H9 (cell line): ENCODE measurements around the gene MARS1. TPM values are rescaled to one million over a fixed set of nuclear protein-coding genes. Genes with fewer than 3 reads are reported as not detected.

Source experiments
- DNase-seq: peaks from one replicate; pipeline ENCODE4 v3.0.0-alpha.2; 2017
- H2AFZ ChIP-seq: one replicate; pipeline ENCODE4 v1.6.1; 2013; ENCODE audit warnings: mild to moderate bottlenecking, low read length, control low read depth, moderate library complexity
- H2AK5ac ChIP-seq: 2 replicates; pipeline ENCODE4 v1.6.1; 2013; ENCODE audit warnings: low read length, control low read depth, mixed read lengths; ENCODE audit not compliant: insufficient read length
- H2BK120ac ChIP-seq: one replicate; pipeline ENCODE4 v1.6.1; 2013; ENCODE audit warnings: low read depth, mild to moderate bottlenecking, low read length, control low read depth, inconsistent platforms; ENCODE audit not compliant: poor library complexity, severe bottlenecking
- H2BK12ac ChIP-seq: 2 replicates; pipeline ENCODE4 v1.6.1; 2013; ENCODE audit warnings: low read length, control low read depth, mixed read lengths, low read depth; ENCODE audit not compliant: insufficient read length
- H2BK15ac ChIP-seq: 2 replicates; pipeline ENCODE4 v1.6.1; 2013; ENCODE audit warnings: low read depth, low read length, control low read depth
- H2BK20ac ChIP-seq: one replicate; pipeline ENCODE4 v1.6.1; 2013; ENCODE audit warnings: low read depth, mild to moderate bottlenecking, low read length, control low read depth, inconsistent platforms; ENCODE audit not compliant: poor library complexity, severe bottlenecking
- H2BK5ac ChIP-seq: 2 replicates; pipeline ENCODE4 v1.6.1; 2013; ENCODE audit warnings: low read length, control low read depth, mixed read lengths; ENCODE audit not compliant: insufficient read length
- H3K14ac ChIP-seq: 2 replicates; pipeline ENCODE4 v1.6.1; 2013; ENCODE audit warnings: low read length, control low read depth; ENCODE audit not compliant: insufficient read depth
- H3K18ac ChIP-seq: 2 replicates; pipeline ENCODE4 v1.6.1; 2013; ENCODE audit warnings: low read depth, mild to moderate bottlenecking, mixed read lengths, low read length, control low read depth; ENCODE audit not compliant: insufficient read length
- H3K23ac ChIP-seq: 2 replicates; pipeline ENCODE4 v1.6.1; 2013; ENCODE audit warnings: low read length, control low read depth, mixed read lengths, low read depth; ENCODE audit not compliant: insufficient read length
- H3K23me2 ChIP-seq: 2 replicates; pipeline ENCODE4 v1.6.1; 2013; ENCODE audit warnings: low read depth, mild to moderate bottlenecking, mixed read lengths, low read length, control low read depth; ENCODE audit not compliant: insufficient read length, poor library complexity, severe bottlenecking
- H3K27ac ChIP-seq: 2 replicates; pipeline ENCODE4 v1.5.1; 2013; ENCODE audit warnings: low read length, control low read depth, mixed read lengths, low read depth; ENCODE audit not compliant: insufficient read length
- H3K27me3 ChIP-seq: 2 replicates; pipeline ENCODE4 v1.6.1; 2013; ENCODE audit warnings: low read length, control low read depth, inconsistent platforms; ENCODE audit not compliant: insufficient read depth
- H3K4ac ChIP-seq: 2 replicates; pipeline ENCODE4 v1.6.1; 2013; ENCODE audit warnings: low read depth, mild to moderate bottlenecking, control low read depth, inconsistent platforms, low read length, moderate library complexity
- H3K4me1 ChIP-seq: 2 replicates; pipeline ENCODE4 v1.6.1; 2013; ENCODE audit warnings: low read length, control low read depth, inconsistent platforms; ENCODE audit not compliant: insufficient read depth
- H3K4me2 ChIP-seq: 2 replicates; pipeline ENCODE4 v1.6.1; 2013; ENCODE audit warnings: low read length, control low read depth, mixed read lengths; ENCODE audit not compliant: insufficient read length, insufficient read depth
- H3K56ac ChIP-seq: 2 replicates; pipeline ENCODE4 v1.6.1; 2013; ENCODE audit warnings: low read depth, mild to moderate bottlenecking, mixed read lengths, low read length, control low read depth; ENCODE audit not compliant: insufficient read length
- H3K79me1 ChIP-seq: 2 replicates; pipeline ENCODE4 v1.6.1; 2013; ENCODE audit warnings: low read depth, mild to moderate bottlenecking, moderate library complexity, low read length, control low read depth, inconsistent platforms; ENCODE audit not compliant: insufficient read depth, poor library complexity, severe bottlenecking
- H3K79me2 ChIP-seq: 2 replicates; pipeline ENCODE4 v1.6.1; 2013; ENCODE audit warnings: low read length, control low read depth, inconsistent platforms; ENCODE audit not compliant: insufficient read depth
- H3K9ac ChIP-seq: 2 replicates; pipeline ENCODE4 v1.6.1; 2013; ENCODE audit warnings: low read length, control low read depth, mixed read lengths; ENCODE audit not compliant: insufficient read length; ENCODE audit errors: extremely low read depth
- H3K9me3 ChIP-seq: one replicate; pipeline ENCODE4 v1.6.1; 2013; ENCODE audit warnings: low read depth, low read length, inconsistent platforms; ENCODE audit not compliant: control insufficient read depth
- H3T11ph ChIP-seq: one replicate; pipeline ENCODE4 v1.6.1; 2013; ENCODE audit warnings: mild to moderate bottlenecking, low read length, control low read depth, inconsistent platforms
- H4K20me1 ChIP-seq: one replicate; pipeline ENCODE4 v1.6.1; 2013; ENCODE audit not compliant: control insufficient read depth, insufficient read length, insufficient read depth
- H4K5ac ChIP-seq: 2 replicates; pipeline ENCODE4 v1.6.1; 2013; ENCODE audit warnings: low read depth, mild to moderate bottlenecking, mixed read lengths, low read length, control low read depth; ENCODE audit not compliant: insufficient read length
- H4K8ac ChIP-seq: replicated peaks from 2 replicates; pipeline ENCODE4 v1.6.1; 2013; ENCODE audit warnings: low read length, control low read depth, mixed read lengths, low read depth; ENCODE audit not compliant: insufficient read length
- H4K91ac ChIP-seq: 2 replicates; pipeline ENCODE4 v1.6.1; 2013; ENCODE audit warnings: low read depth, mild to moderate bottlenecking, moderate library complexity, mixed read lengths, low read length, control low read depth; ENCODE audit not compliant: insufficient read length
- H3K27ac Mint-ChIP-seq, 3 experiments: 2 replicates in 2 of 3; 3 replicates in 1 of 3; pipeline ENCODE4 v1.8.0; 2020 to 2021; ENCODE audit warnings: mixed read lengths in 3 of 3, mild to moderate bottlenecking in 1 of 3, moderate library complexity in 1 of 3
- H3K27me3 Mint-ChIP-seq: 2 replicates; pipeline ENCODE4 v1.8.0; 2021; ENCODE audit warnings: low read depth, mild to moderate bottlenecking, moderate library complexity, mixed read lengths
- H3K36me3 Mint-ChIP-seq, 3 experiments: 2 replicates in 2 of 3; 3 replicates in 1 of 3; pipeline ENCODE4 v1.8.0; 2020 to 2021; ENCODE audit warnings: low read depth in 3 of 3, mixed read lengths in 3 of 3; ENCODE audit not compliant: insufficient read depth in 1 of 3
- H3K4me1 Mint-ChIP-seq, 2 experiments: 2 replicates each; pipeline ENCODE4 v1.8.0; 2020; ENCODE audit warnings: mixed read lengths in 2 of 2
- H3K4me3 Mint-ChIP-seq, 2 experiments: 2 replicates in 1 of 2; 3 replicates in 1 of 2; pipeline ENCODE4 v1.8.0; 2020 to 2021; ENCODE audit warnings: mild to moderate bottlenecking in 2 of 2, mixed read lengths in 2 of 2, moderate library complexity in 1 of 2
- H3K9me3 Mint-ChIP-seq, 2 experiments: 2 replicates in 1 of 2; 3 replicates in 1 of 2; pipeline ENCODE4 v1.8.0; 2020; ENCODE audit warnings: mild to moderate bottlenecking in 2 of 2, mixed read lengths in 2 of 2, moderate library complexity in 1 of 2
- WGBS: extraction: QIAGEN DNeasy Blood & Tissue Kit; methylation state at CpG from one replicate; pipeline ENCODE4 v1.1.7; 2013; ENCODE audit warnings: missing lambda C conversion rate, low lambda C conversion rate, mixed read lengths; ENCODE audit not compliant: insufficient read length; ENCODE audit errors: extremely low coverage; 5-methylcytosine and 5-hydroxymethylcytosine counted together
- total RNA-seq: library from RNA; stranded (reverse); gene quantifications from 2 replicates; pipeline ENCODE4 v1.2.1, GENCODE V29; 2021
- TF ChIP-seq, protein P1 (sequence below): fragments of 200-600 bp; sonication (generic); conservative IDR thresholded peaks from 3 replicates; pipeline ENCODE4 v1.8.0; 2021; ENCODE audit warnings: antibody characterized with exemption, mild to moderate bottlenecking

Gene MARS1
- total RNA-seq, 1 experiment from 2014 or later, result 368 TPM

DNA sequence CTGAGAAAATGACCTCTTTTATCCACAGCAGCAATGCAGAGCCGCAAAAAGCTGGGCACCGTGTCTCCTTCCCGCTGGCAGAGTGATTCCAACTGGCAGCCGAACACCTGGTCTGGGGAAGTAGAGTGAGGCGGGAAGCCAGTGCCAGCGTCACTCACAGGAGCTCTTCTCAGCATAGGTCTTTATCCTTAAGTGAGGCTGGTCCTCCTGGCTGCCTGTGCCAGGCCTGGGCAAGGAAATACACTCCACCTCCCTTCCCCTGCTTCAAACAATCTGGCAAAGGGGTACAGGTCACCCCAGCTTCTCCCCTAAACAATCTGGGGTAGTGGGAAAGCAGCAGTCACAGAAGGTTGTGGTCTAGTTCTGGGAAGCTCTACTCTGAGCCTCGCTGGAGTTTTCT is 13.0 kb upstream of the MARS1 start:
- H3K27me3 ChIP-seq, result peaks cover 37% of the 10 kb centered on the region

More for the DNA sequence above, 13.0 kb upstream of the MARS1 start:
- H4K5ac ChIP-seq, result no peak overlapping the region
- H3K4me3 Mint-ChIP-seq, result peak overlapping the region in 1 of 2 experiments; percentile 80; a peak in 3 of 5 replicates
- no peaks in the 10 kb centered on the region; the same call in 1 of the 2 replicates for H3K4me1 ChIP-seq
- H3K27ac ChIP-seq, result no peak overlapping the region
- no peak overlapping the region for H3K18ac ChIP-seq
- H3K27ac Mint-ChIP-seq, result no peak overlapping the region
- H2BK120ac ChIP-seq, result no peak overlapping the region
- no peaks in the 10 kb centered on the region for H3K9me3 ChIP-seq
- no peak for DNase-seq
- TF ChIP-seq, protein P1, sequence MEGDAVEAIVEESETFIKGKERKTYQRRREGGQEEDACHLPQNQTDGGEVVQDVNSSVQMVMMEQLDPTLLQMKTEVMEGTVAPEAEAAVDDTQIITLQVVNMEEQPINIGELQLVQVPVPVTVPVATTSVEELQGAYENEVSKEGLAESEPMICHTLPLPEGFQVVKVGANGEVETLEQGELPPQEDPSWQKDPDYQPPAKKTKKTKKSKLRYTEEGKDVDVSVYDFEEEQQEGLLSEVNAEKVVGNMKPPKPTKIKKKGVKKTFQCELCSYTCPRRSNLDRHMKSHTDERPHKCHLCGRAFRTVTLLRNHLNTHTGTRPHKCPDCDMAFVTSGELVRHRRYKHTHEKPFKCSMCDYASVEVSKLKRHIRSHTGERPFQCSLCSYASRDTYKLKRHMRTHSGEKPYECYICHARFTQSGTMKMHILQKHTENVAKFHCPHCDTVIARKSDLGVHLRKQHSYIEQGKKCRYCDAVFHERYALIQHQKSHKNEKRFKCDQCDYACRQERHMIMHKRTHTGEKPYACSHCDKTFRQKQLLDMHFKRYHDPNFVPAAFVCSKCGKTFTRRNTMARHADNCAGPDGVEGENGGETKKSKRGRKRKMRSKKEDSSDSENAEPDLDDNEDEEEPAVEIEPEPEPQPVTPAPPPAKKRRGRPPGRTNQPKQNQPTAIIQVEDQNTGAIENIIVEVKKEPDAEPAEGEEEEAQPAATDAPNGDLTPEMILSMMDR, result no peak
- H3K4me1 Mint-ChIP-seq, result peaks cover 21 to 22% of the 10 kb centered on the region in 2 experiments
- H3T11ph ChIP-seq, result no peak overlapping the region
- H3K9ac ChIP-seq, result no peak overlapping the region
- no peaks in the 10 kb centered on the region for H3K9me3 Mint-ChIP-seq
- peaks cover 82% of the 10 kb centered on the region for H3K27me3 Mint-ChIP-seq
- no peak overlapping the region for H4K8ac ChIP-seq
- no peak overlapping the region for H3K23ac ChIP-seq
- H2BK5ac ChIP-seq, result no peak overlapping the region
- H3K14ac ChIP-seq, result no peak overlapping the region
- peaks cover 3% of the 10 kb centered on the region for H4K20me1 ChIP-seq
- H2BK12ac ChIP-seq, result no peak overlapping the region
- H3K4me2 ChIP-seq, result peak overlapping the region; percentile 62
- no peak overlapping the region for H2BK20ac ChIP-seq
- no peak overlapping the region for H2AFZ ChIP-seq
- H3K79me1 ChIP-seq, result no peaks in the 10 kb centered on the region
- no peak overlapping the region for H3K4ac ChIP-seq
- no peak overlapping the region for H4K91ac ChIP-seq
- H3K36me3 Mint-ChIP-seq, result no peaks in the 10 kb centered on the region; a peak in 2 of 7 replicates
- no peak overlapping the region for H3K56ac ChIP-seq
- peaks cover 15% of the 10 kb centered on the region for H3K23me2 ChIP-seq
- no peaks in the 10 kb centered on the region for H3K79me2 ChIP-seq
- H2AK5ac ChIP-seq, result no peak overlapping the region
- no peak overlapping the region for H2BK15ac ChIP-seq
- WGBS, result no CpG with 5 or more reads among the region's 7 CpGs
